Brain pericyte (primary cell): ENCODE measurements around the gene COL23A1.
"Not testable (repeated sequence)": the region's sequence is repeated elsewhere in the genome, so short reads cannot be mapped to it uniquely, and the experiment has no call there.

Experiments
- DNase-seq: peaks from one replicate; pipeline ENCODE4 v3.0.0-alpha.2; 2012; ENCODE audit warnings: low read depth, low spot score

COL23A1 gene

GRCh38 chr5:178588769-178589168 lies 1.4 kb downstream of the COL23A1 start:
- DNase-seq = no peak

- no peak for DNase-seq
These were observed 2.2 kb downstream of the COL23A1 start for GRCh38 chr5:178587763-178588611.

- DNase-seq = no peak
These were observed 3.8 kb downstream of the COL23A1 start for GRCh38 chr5:178586396-178586795.

GRCh38 chr5:178585421-178585820 lies 4.8 kb downstream of the COL23A1 start:
- DNase-seq = not testable (repeated sequence)

- DNase-seq = no peak
These were observed 6.9 kb downstream of the COL23A1 start for GRCh38 chr5:178583279-178583678.

- DNase-seq = no peak
These were observed 7.9 kb downstream of the COL23A1 start for GRCh38 chr5:178582291-178582690.

GRCh38 chr5:178581621-178582020 lies 8.6 kb downstream of the COL23A1 start:
- no peak for DNase-seq

- DNase-seq = no peak
These were observed 9.8 kb downstream of the COL23A1 start for GRCh38 chr5:178580271-178580955.

- DNase-seq = no peak
These were observed 12.2 kb downstream of the COL23A1 start for GRCh38 chr5:178577944-178578343.

GRCh38 chr5:178577376-178577839 lies 12.8 kb downstream of the COL23A1 start:
- DNase-seq = no peak

- DNase-seq = no peak
These were observed 13.4 kb downstream of the COL23A1 start for GRCh38 chr5:178576591-178577351.

GRCh38 chr5:178573216-178573615 lies 17.0 kb downstream of the COL23A1 start:
- DNase-seq = no peak

GRCh38 chr5:178572617-178573016 lies 17.6 kb downstream of the COL23A1 start:
- no peak for DNase-seq

- no peak for DNase-seq
These were observed 20.7 kb downstream of the COL23A1 start for GRCh38 chr5:178569485-178569884.

- DNase-seq = no peak
These were observed 25.2 kb downstream of the COL23A1 start for GRCh38 chr5:178564811-178565550.

GRCh38 chr5:178564397-178564796 lies 25.8 kb downstream of the COL23A1 start:
- no peak for DNase-seq

- DNase-seq = no peak
These were observed 26.6 kb downstream of the COL23A1 start for GRCh38 chr5:178563621-178564020.

GRCh38 chr5:178561746-178562264 lies 28.4 kb downstream of the COL23A1 start:
- no peak for DNase-seq

GRCh38 chr5:178560911-178561310 lies 29.3 kb downstream of the COL23A1 start:
- no peak for DNase-seq

- no peak for DNase-seq
These were observed 32.8 kb downstream of the COL23A1 start for GRCh38 chr5:178557416-178557815.

GRCh38 chr5:178555771-178556211 lies 34.4 kb downstream of the COL23A1 start:
- DNase-seq = no peak
